C4-2B (cell line): ENCODE data around the gene OR2AK2.

Source experiments
- CTCF ChIP-seq: fragments of 450-650 bp; conservative IDR thresholded peaks from 2 replicates; pipeline ENCODE4 v1.5.1; 2017; ENCODE audit warnings: mild to moderate bottlenecking
- ZFX ChIP-seq: fragments of 450-650 bp; IDR thresholded peaks from 2 replicates; pipeline ENCODE4 v1.6.1; 2017

GRCh38 chr1:247961791-247962190 lies 3.2 kb upstream of the OR2AK2 start:
- TF ChIP-seq CTCF (no peak), ZFX (no peak)
